Right atrium auricular region (tissue), 2 donors: ENCODE results near the gene TTC9C. TPM values are rescaled to one million over a fixed set of nuclear protein-coding genes. Genes with fewer than 3 reads are reported as not detected.

ENCODE experiments used
- DNase-seq: peaks from one replicate; pipeline ENCODE4 v3.0.0-alpha.2; 2019; ENCODE audit warnings: low spot score
- H3K27ac ChIP-seq, 2 donors: fragments of 200-600 bp; sonication (generic); 1 replicate in 1 of 2; 2 replicates in 1 of 2; pipeline ENCODE4 v1.5.1; 2016 to 2019
- H3K27me3 ChIP-seq, 2 donors: fragments of 200-600 bp; sonication (generic); one replicate each; pipeline versions ENCODE4 v1.5.1 to v1.6.0; 2017 to 2019
- H3K36me3 ChIP-seq: fragments of 200-600 bp; sonication (generic); one replicate; pipeline ENCODE4 v1.5.1; 2016
- H3K4me1 ChIP-seq, 2 donors: fragments of 200-600 bp; sonication (generic); one replicate each; pipeline versions ENCODE4 v1.5.1 to v1.6.0; 2017 to 2019
- H3K4me3 ChIP-seq, 2 donors: fragments of 200-600 bp; sonication (generic); 1 replicate in 1 of 2; 2 replicates in 1 of 2; pipeline ENCODE4 v1.5.1; 2017 to 2019; ENCODE audit warnings: mild to moderate bottlenecking in 1 of 2, moderate library complexity in 1 of 2
- H3K9me3 ChIP-seq, 2 donors: fragments of 200-600 bp; sonication (generic); one replicate each; pipeline ENCODE4 v1.5.1; 2019
- CTCF ChIP-seq, 2 donors: fragments of 200-600 bp; sonication (generic); IDR thresholded peaks; one replicate each; pipeline ENCODE4 v1.5.1; 2019; ENCODE audit warnings: antibody characterized with exemption in 2 of 2
- total RNA-seq, 2 donors: library from RNA; depleted of rRNA; stranded (reverse); fragments of >200 nt; gene quantifications; one replicate each; pipeline ENCODE4 v1.1.0, GENCODE V29; 2016

The TTC9C gene
- total RNA-seq, 2 donors from 2014 or later, result 9.6 to 11.4 TPM

DNA sequence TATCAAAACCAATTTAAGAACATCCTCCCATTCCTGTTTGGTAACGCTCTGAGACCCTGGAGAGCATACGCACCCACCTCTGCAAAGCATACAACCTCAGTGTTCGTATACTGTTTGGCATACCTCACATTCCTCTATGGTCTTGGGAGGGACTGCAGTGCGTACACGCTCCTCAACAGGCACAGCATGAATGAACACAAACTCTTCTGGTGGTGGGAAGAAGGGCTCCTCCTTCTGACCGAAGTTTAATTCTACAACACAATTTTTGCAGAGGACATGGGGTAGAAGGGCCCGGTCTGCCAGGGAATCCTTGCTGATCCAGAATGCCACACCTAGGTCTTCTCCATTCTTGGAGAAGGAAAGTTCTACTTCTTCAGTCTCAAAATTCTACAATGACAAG, 6.3 kb upstream of the TTC9C start:
- peaks cover 69% of the 10 kb centered on the region for H3K36me3 ChIP-seq
- no peaks in the 10 kb centered on the region for H3K9me3 ChIP-seq
- no peak overlapping the region for H3K4me3 ChIP-seq
- no peak for DNase-seq
- no peak overlapping the region for H3K27ac ChIP-seq
- H3K27me3 ChIP-seq, result no peaks in the 10 kb centered on the region
- peaks cover 0 to 26% of the 10 kb centered on the region in 2 donors for H3K4me1 ChIP-seq
- TF ChIP-seq CTCF (IDR thresholded peaks at IDR 0.05), result no peak

DNA sequence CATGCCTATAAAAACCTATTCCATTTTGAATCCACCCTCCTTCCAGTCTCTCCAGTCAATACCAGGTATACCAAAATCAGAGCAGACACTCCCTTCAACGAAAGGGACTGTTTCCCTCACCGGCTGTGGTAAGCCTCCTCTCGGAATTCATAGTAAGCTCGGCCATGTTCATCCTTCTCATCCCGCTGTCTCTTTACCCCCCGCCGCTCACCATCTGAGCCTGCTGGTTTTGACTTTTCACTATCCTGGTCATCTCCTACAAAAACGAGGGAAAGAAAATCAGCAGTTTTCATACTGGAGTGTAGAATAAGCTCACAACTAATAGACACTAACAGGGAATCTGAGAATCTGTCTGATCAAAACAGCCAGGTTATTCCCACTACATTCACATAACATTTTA, 4.1 kb upstream of the TTC9C start:
- no peak for TF ChIP-seq CTCF (IDR thresholded peaks at IDR 0.05)
- no peak overlapping the region for H3K27ac ChIP-seq
- no peaks in the 10 kb centered on the region for H3K9me3 ChIP-seq
- no peak overlapping the region for H3K4me3 ChIP-seq
- H3K36me3 ChIP-seq, result peaks cover 47% of the 10 kb centered on the region
- no peaks in the 10 kb centered on the region for H3K27me3 ChIP-seq
- peaks cover 0 to 31% of the 10 kb centered on the region in 2 donors for H3K4me1 ChIP-seq
- DNase-seq, result no peak

GRCh38 chr11:62725646-62726045, 2.6 kb upstream of the TTC9C start:
- H3K4me3 ChIP-seq, result peak overlapping the region; percentile 76 to 82
- no peaks in the 10 kb centered on the region for H3K9me3 ChIP-seq
- peaks cover 0 to 45% of the 10 kb centered on the region in 2 donors for H3K4me1 ChIP-seq
- DNase-seq, result no peak
- peaks cover 33% of the 10 kb centered on the region for H3K36me3 ChIP-seq
- peak overlapping the region; percentile 94 to 98 for H3K27ac ChIP-seq
- no peaks in the 10 kb centered on the region for H3K27me3 ChIP-seq
- TF ChIP-seq CTCF (IDR thresholded peaks at IDR 0.05), result no peak

GRCh38 chr11:62726156-62726914, 2.0 kb upstream of the TTC9C start:
- H3K27me3 ChIP-seq, result no peaks in the 10 kb centered on the region
- no peak for TF ChIP-seq CTCF (IDR thresholded peaks at IDR 0.05)
- peaks cover 0 to 51% of the 10 kb centered on the region in 2 donors for H3K4me1 ChIP-seq
- H3K9me3 ChIP-seq, result no peaks in the 10 kb centered on the region
- H3K36me3 ChIP-seq, result peaks cover 30% of the 10 kb centered on the region
- H3K27ac ChIP-seq, result peak overlapping the region; percentile 94 to 98
- peak overlapping the region; percentile 76 to 82 for H3K4me3 ChIP-seq
- DNase-seq, result no peak

GRCh38 chr11:62726915-62727164, 1.4 kb upstream of the TTC9C start:
- H3K27ac ChIP-seq, result peak overlapping the region; percentile 94 to 98
- peaks cover 0 to 54% of the 10 kb centered on the region in 2 donors for H3K4me1 ChIP-seq
- peaks cover 25% of the 10 kb centered on the region for H3K36me3 ChIP-seq
- no peaks in the 10 kb centered on the region for H3K9me3 ChIP-seq
- no peak for DNase-seq
- H3K4me3 ChIP-seq, result peak overlapping the region; percentile 76 to 82
- TF ChIP-seq CTCF (IDR thresholded peaks at IDR 0.05), result no peak
- no peaks in the 10 kb centered on the region for H3K27me3 ChIP-seq
